ENCODE data around the gene RRP7A.
"Not testable (repeated sequence)": the region's sequence is repeated elsewhere in the genome, so short reads cannot be mapped to it uniquely, and the experiment has no call there.

RRP7A gene

GRCh38 chr22:42493393-42493792 lies 26.2 kb downstream of the RRP7A start:
- DNase-seq = no peak

GRCh38 chr22:42492323-42492690 lies 27.3 kb downstream of the RRP7A start:
- no peak for DNase-seq

- no peak for DNase-seq
These were observed 29.3 kb downstream of the RRP7A start for GRCh38 chr22:42490243-42490832.

- no peak for DNase-seq
These were observed 30.6 kb downstream of the RRP7A start for GRCh38 chr22:42489000-42489399.

GRCh38 chr22:42484506-42484905 lies 35.1 kb downstream of the RRP7A start:
- no peak for DNase-seq

GRCh38 chr22:42483610-42484223 lies 35.9 kb downstream of the RRP7A start:
- not testable (repeated sequence) for DNase-seq

GRCh38 chr22:42475122-42475521 lies 44.5 kb downstream of the RRP7A start:
- no peak for DNase-seq

- no peak for DNase-seq
These were observed 46.0 kb downstream of the RRP7A start for GRCh38 chr22:42473484-42474193.

- DNase-seq = no peak
These were observed 46.9 kb downstream of the RRP7A start for GRCh38 chr22:42472671-42473070.

- no peak for DNase-seq
These were observed 48.2 kb downstream of the RRP7A start for GRCh38 chr22:42471441-42471840.

- DNase-seq = no peak
These were observed 49.1 kb downstream of the RRP7A start for GRCh38 chr22:42470366-42471082.

- DNase-seq = no peak
These were observed 50.8 kb downstream of the RRP7A start for GRCh38 chr22:42468841-42469240.

GRCh38 chr22:42462016-42462415 lies 57.6 kb downstream of the RRP7A start:
- no peak for DNase-seq

GRCh38 chr22:42461511-42461910 lies 58.1 kb downstream of the RRP7A start:
- DNase-seq = no peak

Measured in stimulated activated CD4-positive, alpha-beta T cell treated with anti-CD3 and anti-CD28 coated beads, Interleukin-4, amount 100 ng/mL, for 1 hour (primary cell).